ENCODE data around the gene TP53. TPM values are rescaled to one million over a fixed set of nuclear protein-coding genes. Genes with fewer than 3 reads are reported as not detected.

TP53 gene
- total RNA-seq, 1 donor: 71.3 TPM

DNA sequence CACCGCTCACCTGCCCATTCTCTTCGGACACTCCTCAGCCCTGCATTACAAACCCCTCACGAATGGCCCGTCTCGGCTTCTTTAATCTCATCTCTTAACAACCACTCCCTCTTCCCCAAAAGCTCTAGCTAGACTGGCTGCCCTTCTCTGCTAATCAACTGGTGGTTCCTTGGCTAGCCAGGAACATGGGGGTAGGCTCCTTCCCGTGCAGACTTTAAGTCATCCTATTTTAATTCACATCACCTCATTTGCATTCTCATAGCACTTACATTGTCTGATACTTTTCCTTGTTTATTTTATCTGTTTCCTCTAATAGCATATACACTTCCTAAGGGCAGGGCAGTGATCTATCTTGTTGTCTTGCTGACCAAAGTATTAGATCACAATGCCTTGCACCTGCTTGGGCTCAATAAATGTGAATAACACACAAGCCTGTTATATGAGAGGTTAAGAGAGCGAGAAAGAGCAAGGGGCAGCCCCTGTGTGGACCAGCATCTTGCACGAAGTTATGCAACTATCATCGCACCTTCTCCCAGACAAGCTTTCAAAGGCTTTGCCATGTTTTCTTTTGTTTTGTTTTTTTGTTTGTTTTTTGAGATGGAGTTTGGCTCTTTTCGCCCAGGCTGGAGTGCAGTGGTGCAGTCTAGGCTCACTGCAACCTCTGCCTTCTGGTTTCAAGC, 9.8 kb downstream of the TP53 start:
- no peaks in the 10 kb centered on the region for H3K4me1 ChIP-seq (ENCODE audit: insufficient read depth, low read length)
- no peak overlapping the region for H3K4me3 ChIP-seq (ENCODE audit: insufficient read depth, low read length)
- peaks cover 3% of the 10 kb centered on the region for H3K9me3 ChIP-seq (ENCODE audit: low read depth, low read length)
- DNase-seq (ENCODE audit: insufficient read length, low spot score, missing footprints): no peak
- no peak overlapping the region for H2AFZ ChIP-seq (ENCODE audit: low read length)
- H3K4me2 ChIP-seq (ENCODE audit: insufficient read depth, low read length): no peak overlapping the region
- peaks cover 21% of the 10 kb centered on the region for H3K36me3 ChIP-seq (ENCODE audit: insufficient read depth, low read length)
- no peak for TF ChIP-seq CTCF (IDR thresholded peaks at IDR 0.05; ENCODE audit: extremely low read depth, low read depth, low read length)
- no peak overlapping the region for H3K27ac ChIP-seq (ENCODE audit: low read depth, low read length)
- H3K79me2 ChIP-seq (ENCODE audit: insufficient read depth, low read length): peaks cover 7% of the 10 kb centered on the region
- no peaks in the 10 kb centered on the region for H3K27me3 ChIP-seq (ENCODE audit: insufficient read depth, low read length)
- peaks cover 5% of the 10 kb centered on the region for H4K20me1 ChIP-seq (ENCODE audit: insufficient read depth, low read length)

- Histone ChIP-seq H3K4me1 (ENCODE audit: insufficient read depth, low read length) (no peaks in the 10 kb centered on the region), H3K27ac (ENCODE audit: low read depth, low read length) (no peak overlapping the region), H3K9me3 (ENCODE audit: low read depth, low read length) (peaks cover 3% of the 10 kb centered on the region), H3K79me2 (ENCODE audit: insufficient read depth, low read length) (peaks cover 3% of the 10 kb centered on the region), H2AFZ (ENCODE audit: low read length) (no peak overlapping the region), H3K4me3 (ENCODE audit: insufficient read depth, low read length) (no peak overlapping the region), H3K4me2 (ENCODE audit: insufficient read depth, low read length) (no peak overlapping the region), H3K27me3 (ENCODE audit: insufficient read depth, low read length) (no peaks in the 10 kb centered on the region), H3K36me3 (ENCODE audit: insufficient read depth, low read length) (peaks cover 24% of the 10 kb centered on the region), H4K20me1 (ENCODE audit: insufficient read depth, low read length) (peaks cover 5% of the 10 kb centered on the region)
- no peak for TF ChIP-seq CTCF (IDR thresholded peaks at IDR 0.05; ENCODE audit: extremely low read depth, low read depth, low read length)
- DNase-seq (ENCODE audit: insufficient read length, low spot score, missing footprints): no peak
These were observed 10.8 kb downstream of the TP53 start for GRCh38 chr17:7676533-7676932.

GRCh38 chr17:7674934-7675333, 12.4 kb downstream of the TP53 start:
- no peak overlapping the region for H3K27ac ChIP-seq (ENCODE audit: low read depth, low read length)
- H3K4me3 ChIP-seq (ENCODE audit: insufficient read depth, low read length): no peak overlapping the region
- peaks cover 3% of the 10 kb centered on the region for H3K79me2 ChIP-seq (ENCODE audit: insufficient read depth, low read length)
- no peak overlapping the region for H3K4me2 ChIP-seq (ENCODE audit: insufficient read depth, low read length)
- H2AFZ ChIP-seq (ENCODE audit: low read length): no peak overlapping the region
- no peak for DNase-seq (ENCODE audit: insufficient read length, low spot score, missing footprints)
- H3K9me3 ChIP-seq (ENCODE audit: low read depth, low read length): peaks cover 3% of the 10 kb centered on the region
- H4K20me1 ChIP-seq (ENCODE audit: insufficient read depth, low read length): peaks cover 4% of the 10 kb centered on the region
- TF ChIP-seq CTCF (IDR thresholded peaks at IDR 0.05; ENCODE audit: extremely low read depth, low read depth, low read length): no peak
- H3K36me3 ChIP-seq (ENCODE audit: insufficient read depth, low read length): peaks cover 31% of the 10 kb centered on the region
- no peaks in the 10 kb centered on the region for H3K4me1 ChIP-seq (ENCODE audit: insufficient read depth, low read length)
- no peaks in the 10 kb centered on the region for H3K27me3 ChIP-seq (ENCODE audit: insufficient read depth, low read length)

DNA sequence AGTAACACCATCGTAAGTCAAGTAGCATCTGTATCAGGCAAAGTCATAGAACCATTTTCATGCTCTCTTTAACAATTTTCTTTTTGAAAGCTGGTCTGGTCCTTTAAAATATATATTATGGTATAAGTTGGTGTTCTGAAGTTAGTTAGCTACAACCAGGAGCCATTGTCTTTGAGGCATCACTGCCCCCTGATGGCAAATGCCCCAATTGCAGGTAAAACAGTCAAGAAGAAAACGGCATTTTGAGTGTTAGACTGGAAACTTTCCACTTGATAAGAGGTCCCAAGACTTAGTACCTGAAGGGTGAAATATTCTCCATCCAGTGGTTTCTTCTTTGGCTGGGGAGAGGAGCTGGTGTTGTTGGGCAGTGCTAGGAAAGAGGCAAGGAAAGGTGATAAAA, 14.1 kb downstream of the TP53 start:
- H3K4me3 ChIP-seq (ENCODE audit: insufficient read depth, low read length): no peak overlapping the region
- DNase-seq (ENCODE audit: insufficient read length, low spot score, missing footprints): no peak
- H3K9me3 ChIP-seq (ENCODE audit: low read depth, low read length): peaks cover 3% of the 10 kb centered on the region
- H3K27ac ChIP-seq (ENCODE audit: low read depth, low read length): no peak overlapping the region
- no peaks in the 10 kb centered on the region for H3K4me1 ChIP-seq (ENCODE audit: insufficient read depth, low read length)
- no peak overlapping the region for H3K4me2 ChIP-seq (ENCODE audit: insufficient read depth, low read length)
- H4K20me1 ChIP-seq (ENCODE audit: insufficient read depth, low read length): no peaks in the 10 kb centered on the region
- no peaks in the 10 kb centered on the region for H3K27me3 ChIP-seq (ENCODE audit: insufficient read depth, low read length)
- peaks cover 34% of the 10 kb centered on the region for H3K36me3 ChIP-seq (ENCODE audit: insufficient read depth, low read length)
- TF ChIP-seq CTCF (IDR thresholded peaks at IDR 0.05; ENCODE audit: extremely low read depth, low read depth, low read length): no peak
- H2AFZ ChIP-seq (ENCODE audit: low read length): no peak overlapping the region
- H3K79me2 ChIP-seq (ENCODE audit: insufficient read depth, low read length): no peaks in the 10 kb centered on the region
